ENCODE measurements around the gene DPF3.

GRCh38 chr14:72649603-72650227 is 244.2 kb downstream of the DPF3 start:
- TF ChIP-seq EZH2phosphoT487 (IDR thresholded peaks at IDR 0.05; ENCODE audit: insufficient read depth, low read depth) (no peak), EZH2 (IDR thresholded peaks at IDR 0.05; ENCODE audit: insufficient read depth, poor library complexity, severe bottlenecking) (no peak)

Data from GM23248 (cell line).